ENCODE data around the gene CCDC43.
"Not testable (repeated sequence)": the region's sequence is repeated elsewhere in the genome, so short reads cannot be mapped to it uniquely, and the experiment has no call there.

CCDC43 gene, protein sequence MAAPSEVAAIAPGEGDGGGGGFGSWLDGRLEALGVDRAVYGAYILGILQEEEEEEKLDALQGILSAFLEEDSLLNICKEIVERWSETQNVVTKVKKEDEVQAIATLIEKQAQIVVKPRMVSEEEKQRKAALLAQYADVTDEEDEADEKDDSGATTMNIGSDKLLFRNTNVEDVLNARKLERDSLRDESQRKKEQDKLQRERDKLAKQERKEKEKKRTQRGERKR

DNA sequence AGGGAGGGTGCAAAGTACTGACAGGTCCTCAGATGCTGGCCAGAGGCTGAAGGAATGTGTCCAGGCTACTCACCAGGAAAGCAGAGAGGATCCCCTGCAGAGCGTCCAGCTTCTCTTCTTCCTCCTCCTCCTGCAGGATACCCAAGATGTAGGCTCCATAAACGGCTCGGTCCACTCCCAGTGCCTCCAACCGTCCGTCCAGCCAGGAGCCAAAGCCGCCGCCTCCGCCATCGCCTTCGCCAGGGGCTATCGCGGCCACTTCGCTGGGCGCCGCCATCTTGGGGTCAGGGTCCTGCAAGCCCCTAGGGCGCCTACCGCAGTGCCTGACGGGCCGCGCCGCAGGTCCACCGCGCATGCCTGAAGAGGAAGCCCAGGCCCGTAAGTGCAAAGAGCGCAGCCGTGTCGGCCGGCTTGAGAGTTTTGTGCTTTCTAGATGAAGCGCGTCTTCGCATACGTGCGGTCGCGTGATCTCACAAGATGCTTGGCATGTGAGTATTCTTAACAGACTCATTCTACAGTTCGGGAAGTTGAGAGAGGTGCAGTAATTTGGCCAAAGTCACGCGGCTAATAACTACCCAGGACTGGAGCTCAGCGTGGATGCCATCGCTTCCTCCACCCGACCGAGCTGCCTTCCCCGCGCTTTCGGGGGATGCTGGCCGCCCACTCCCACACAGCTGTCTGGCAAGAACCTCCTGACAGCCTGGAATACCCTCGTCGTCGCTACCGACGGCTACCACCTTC, at the start of gene CCDC43:
CCDC43 (minus strand) TSS at position 300 of the 741 bp plus-strand sequence; CDS start at position 277, 23 bp downstream.
- DNase-seq, result peak; percentile 75 to 88

DNA sequence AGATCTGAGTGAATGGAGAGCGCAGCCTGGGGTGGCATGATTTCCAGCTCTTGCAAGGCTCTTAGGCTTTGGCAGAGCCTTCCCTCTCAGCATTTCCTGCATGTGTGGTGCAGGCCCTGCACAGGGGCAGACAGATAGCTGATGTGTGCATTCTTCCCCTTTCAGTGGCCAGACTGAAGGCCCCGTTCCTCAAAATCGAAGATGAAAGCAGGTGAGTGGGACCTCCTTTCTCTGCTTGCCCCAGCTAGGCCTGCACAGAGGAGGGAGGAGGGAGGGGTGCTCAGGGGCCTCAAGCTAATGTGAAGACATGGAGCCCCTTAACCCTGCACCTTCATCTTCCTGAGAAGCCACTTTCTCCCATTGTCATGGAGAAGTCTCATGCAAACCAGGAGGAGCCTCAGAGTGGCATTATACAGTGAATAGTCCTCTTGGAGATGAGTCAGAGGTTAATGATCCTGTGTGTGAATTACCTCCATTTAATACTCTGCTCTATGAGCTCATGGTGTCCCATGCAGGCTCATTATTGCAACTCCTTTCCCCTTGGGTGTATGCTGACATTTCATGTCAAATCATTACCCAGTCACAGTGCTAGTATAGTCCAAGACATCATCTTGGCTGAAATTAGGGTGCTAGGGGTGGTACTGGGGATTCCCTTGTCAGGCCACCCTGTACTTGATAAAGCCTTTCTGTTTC, 48.8 kb upstream of the CCDC43 start:
- no peak for DNase-seq

DNA sequence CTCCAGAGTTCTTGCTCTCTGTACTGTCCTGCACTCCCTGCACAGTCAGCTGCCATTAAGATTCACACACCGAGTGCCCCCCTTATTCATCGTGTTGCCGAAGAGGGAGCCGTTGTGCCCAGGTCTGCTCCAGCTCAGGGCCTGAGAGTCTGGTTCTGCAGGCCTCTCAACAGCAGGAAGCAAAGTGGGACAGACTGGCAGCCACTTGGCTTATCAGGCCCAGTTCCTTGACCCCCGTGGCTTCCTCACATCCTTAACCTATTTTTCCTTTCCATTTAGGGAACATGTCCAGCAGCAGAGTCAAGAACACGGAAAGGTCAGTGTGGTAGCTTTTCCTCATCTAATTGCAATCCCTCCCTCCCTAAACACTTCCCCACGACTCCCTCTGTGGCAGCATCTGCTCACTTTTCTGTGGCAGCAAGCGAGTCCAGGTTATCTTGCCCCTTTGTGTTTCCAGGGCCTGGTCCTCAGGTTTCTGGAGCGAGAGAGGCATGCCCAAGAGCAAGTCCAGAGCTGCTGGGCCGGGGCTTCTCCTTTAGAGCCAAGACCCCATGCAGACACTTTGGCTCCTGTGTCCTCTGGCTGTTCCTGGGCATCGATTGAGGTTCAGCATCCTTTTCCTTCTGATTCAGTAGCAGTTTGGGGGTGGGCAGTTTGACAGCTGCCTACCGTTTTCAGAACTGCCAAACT, 47.1 kb upstream of the CCDC43 start:
- no peak for DNase-seq

DNA sequence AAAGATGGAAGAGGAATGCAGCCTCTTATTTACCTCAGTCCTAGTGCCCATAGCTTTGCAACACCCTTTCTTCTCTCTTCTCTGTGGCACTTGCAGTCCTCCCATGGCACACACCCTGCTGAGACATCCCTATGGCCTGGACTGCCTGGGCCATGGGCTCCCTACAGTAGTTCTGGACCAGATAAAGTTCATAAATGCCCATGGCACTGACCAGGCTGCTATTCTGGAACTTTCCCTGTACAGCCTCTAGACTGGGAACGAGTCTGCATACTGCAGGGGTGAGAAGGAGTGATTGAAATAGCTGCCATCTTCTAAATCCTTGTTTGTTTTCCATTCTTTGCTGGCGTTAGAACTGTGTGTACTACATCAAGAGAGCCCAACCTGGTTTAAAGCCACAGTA, 44.7 kb upstream of the CCDC43 start:
- no peak for DNase-seq

DNA sequence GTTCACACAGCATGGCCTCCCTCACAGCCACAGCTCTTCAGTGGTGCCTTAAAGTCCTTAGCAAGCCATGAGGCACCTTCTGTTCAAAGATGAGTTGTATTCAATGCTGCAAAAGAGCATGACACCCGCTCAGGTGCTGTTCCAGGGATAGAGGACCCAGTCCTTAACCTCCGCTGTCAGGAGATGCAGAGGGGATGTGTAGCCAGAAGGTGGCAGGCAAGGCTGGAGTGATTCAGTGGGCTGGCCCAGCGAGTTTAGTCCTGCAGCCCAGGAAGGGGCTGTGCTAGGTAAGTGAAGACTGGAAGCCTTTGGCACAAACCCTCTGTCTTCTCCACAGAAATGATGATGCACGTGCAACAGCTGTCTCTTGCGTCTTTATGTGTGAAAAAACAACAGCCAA, 44.2 kb upstream of the CCDC43 start:
- no peak for DNase-seq

DNA sequence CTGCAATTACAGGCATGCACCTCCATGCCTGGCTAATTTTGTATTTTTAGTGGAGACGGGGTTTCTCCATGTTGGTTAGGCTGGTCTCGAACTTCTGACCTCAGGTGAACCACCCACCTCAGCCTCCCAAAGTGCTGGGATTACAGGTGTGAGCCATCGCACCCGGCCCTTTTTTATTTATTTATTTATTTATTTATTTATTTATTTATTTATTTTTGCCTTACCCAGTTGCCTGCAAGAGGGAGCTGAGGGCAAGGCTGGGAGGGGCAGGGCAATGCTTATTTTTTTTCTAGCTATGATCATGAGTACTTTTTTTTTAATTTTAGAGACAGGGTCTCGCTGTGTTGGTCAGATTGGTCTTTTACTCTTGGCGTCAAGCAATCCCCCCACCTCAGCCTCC, 36.5 kb upstream of the CCDC43 start:
- not testable (repeated sequence) for DNase-seq

DNA sequence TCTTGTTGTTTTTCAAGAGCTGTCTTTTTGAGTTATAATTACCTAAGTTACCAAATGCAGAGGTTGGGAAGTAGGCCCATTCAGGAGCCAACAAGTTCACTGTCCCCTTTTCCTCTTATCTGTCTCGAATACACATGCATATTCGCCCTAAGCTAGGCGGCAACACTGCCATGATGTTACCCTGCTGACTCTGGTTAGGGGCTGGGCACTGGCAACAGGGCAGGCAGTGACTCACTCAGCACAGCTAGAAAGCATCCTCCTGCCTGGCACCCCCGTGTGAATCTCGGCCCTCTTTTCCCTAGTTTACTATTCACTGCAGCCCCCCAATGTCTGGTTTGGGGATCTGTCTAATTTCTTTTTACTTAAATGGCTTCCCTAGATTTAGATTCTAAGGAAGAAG, 32.7 kb upstream of the CCDC43 start:
- DNase-seq, result no peak

DNA sequence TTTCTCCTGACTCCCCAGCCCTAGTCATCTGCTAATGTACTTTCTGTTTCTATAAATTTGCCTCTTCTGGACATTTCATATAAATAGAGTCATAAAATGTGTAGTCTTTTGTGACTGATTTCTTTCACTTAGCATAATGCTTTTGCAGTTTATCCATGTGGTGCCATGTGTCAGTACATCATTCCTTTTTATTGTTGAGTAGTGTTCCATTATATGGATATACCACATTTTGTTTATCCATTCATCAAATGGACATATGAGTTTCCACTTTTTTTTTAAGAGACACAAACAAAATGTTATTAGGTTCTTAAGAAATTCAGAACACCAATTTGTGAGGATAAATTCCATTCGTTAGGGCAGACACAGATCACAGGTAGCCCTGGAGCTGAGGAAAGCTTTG, 29.9 kb upstream of the CCDC43 start:
- no peak for DNase-seq

DNA sequence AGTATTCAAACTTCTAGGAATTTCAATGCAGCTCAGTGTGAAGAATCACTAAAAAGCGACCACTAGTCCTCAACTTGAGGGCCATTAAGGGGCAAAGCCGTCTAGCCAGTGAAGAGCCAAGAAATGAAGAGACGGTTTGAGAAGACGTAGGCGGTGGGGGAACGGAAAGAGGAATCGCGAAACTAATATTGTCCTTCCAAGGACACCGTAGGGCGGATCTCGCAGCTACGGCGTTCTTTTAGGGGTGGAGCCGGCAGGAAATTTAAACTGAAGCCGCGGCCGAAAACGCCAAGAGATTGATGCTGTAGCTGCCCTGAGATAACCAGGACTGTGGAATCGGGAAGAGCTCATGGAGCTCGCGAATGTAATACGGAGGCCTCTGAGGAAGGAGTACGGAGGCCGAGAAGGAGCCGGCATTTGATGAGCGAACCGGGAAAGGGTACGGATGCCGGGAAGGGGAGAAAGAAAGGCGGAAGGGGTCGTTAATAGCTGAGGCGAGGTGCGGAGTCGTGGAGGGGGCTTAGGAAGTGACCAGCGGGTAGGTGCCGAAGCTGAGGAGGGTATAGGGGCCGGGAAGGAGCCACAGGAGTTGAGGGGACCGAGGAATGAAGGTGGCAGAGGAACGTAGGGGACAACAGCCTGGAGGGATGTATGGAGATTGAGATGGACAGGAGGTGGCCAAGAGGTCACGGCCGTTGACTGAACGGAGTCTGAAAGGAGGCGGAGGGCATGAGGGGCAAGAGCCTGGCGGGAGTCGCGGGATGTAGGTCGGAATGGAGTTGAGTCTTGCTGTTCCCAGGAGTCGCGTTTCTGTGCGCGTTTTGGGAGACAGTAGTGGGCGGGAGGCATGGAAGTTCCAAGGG, 19.1 kb upstream of the CCDC43 start, which contains the start of gene DBF4B:
DBF4B (plus strand) TSS at position 265 of the 863 bp plus-strand sequence; CDS start at position 421, 156 bp downstream.
- peak; percentile 48 to 90 for DNase-seq

DNA sequence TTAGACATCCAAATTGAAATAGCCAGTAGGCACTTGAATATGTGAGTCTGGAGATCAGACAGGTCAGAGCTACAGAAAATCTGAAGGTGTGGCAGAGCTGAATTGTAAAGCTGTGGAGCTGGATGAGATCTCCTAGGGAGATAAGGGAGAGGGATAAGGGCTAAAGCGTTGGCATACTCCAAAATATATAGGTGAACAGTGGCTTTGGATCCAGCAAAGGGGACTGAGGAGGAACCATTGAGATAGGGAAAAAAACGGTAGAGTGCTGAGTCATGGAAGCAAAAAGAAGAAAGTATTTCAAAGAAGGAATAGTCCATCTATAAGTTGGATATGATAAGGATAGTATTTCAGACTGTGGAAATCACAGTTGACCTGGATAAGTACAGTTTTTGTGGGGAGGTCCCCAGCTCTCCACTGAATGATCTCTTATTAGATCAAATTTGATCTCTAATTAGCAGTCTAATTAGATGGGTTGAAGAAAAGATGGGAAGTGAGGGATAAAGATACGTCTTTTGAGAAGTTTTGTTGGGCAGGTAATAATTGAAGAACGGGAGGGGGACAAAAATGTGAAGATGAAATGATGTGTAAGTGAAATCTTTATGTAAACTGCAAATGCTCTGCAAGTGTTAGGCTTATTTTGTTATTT, 18.3 kb upstream of the CCDC43 start:
- DNase-seq, result no peak

DNA sequence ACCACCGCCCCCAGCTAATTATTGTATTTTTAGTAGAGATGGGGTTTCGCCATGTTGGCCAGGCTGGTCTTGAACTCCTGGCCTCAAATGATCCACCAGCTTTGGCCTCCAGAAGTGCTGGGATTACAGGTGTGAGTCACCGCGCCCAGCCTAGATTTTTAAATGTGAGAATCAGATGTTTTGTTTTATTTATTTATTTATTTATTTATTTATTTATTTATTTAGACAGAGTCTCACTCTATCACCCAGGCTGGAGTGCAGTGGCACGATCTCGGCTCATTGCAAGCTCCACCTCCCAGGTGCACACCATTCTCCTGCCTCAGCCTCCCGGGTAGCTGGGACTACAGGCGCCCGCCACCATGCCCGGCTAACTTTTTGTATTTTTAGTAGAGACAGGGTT, 10.7 kb upstream of the CCDC43 start:
- DNase-seq, result not testable (repeated sequence)

DNA sequence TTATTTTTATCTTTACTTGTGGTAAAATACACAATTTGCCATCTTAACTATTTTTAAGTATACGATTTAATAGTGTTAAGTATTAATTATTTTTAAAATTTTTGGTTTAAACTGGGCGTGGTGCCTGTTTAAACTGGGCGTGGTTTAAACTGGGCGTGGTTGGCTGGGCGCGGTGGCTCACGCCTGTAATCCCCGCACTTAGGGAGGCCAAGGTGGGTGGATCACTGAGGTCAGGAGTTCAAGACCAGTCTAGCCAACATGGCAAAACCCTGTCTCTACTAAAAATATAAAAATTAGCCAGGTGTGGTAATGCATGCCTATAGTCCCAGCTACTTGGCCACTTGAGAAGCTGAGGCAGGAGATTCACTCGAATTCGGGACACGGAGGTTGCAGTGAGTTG, 4.0 kb upstream of the CCDC43 start:
- no peak for DNase-seq

DNA sequence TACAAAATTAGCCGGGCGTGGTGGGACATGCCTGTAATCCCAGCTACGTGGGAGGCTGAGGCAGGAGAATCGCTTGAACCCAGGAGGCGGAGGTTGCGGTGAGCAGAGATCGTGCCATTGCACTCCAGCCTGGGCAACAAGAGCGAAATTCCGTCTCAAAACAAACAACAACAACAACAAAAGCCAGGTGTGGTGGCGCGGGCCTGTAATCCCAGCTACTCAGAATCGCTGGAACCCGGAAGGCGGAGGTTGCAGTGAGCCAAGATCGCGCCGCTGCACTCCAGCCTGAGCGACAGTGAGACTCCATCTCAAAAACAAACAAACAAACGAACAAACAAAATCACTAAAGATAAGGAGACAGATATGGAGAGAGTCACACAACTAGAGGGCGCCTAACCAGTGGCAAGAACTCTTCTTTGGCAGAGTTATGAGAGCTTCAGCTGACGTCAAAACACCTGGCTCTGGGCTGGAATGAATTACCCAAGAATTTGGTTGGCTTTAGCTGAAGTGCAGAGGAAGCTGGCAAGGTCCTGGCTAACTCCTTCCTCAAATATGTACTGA, 1.2 kb upstream of the CCDC43 start:
- DNase-seq, result not testable (repeated sequence)

DNA sequence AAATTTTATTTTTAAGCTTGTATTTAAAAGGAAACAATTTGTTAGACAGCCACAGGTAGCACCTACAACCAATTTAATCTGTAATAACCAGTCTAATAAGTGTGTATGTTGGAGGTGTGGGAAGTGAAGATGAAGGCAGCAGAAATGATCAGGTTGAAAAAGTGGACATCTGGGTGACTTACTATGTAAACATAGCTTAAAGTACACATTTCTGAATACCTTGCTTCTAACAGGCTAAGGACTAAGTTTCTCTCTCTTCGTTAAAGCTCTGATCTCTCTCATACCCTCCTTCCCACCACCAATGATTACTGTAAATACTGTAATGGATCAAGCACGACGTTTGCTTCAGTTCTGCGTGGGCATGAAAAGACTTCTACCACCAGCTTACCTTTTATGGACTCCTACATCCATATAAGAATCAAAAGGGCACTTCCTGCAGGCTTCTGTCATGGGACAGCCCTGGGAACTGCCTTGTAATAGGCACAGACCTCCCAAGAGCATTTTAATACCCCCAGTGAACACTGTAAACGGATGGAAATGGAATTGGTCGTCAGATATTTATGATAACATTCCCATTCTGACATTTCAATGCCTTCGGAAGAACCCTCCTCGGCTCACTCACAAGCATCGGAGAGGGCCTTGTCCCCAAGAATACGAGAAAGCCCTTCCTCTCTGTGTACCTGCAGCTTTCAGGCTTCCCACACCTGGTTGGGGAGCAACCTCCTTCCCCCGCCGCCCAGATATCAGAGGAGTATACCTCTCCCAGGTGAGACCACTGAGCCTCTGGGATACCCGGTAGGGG, 700 bp downstream of the CCDC43 start:
- DNase-seq, result no peak

DNA sequence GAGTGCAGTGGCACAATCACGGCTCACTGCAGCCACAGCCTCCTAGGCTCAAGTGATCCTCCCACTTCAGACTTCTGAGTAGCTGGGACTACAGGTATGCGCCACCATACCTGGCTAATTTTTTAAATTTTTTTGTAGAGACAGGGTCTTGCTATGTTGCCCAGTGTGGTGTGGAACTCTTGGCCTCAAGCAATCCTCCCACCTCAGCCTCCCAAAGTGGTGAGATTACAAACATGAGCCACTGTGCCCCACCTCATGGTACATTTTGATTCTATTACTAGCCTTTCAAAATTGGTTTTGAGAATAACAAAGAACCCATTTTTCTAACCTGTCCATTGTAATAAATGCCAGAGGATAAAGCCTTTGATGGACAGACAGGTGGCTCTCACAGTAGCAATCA, 1.4 kb downstream of the CCDC43 start:
- no peak for DNase-seq

DNA sequence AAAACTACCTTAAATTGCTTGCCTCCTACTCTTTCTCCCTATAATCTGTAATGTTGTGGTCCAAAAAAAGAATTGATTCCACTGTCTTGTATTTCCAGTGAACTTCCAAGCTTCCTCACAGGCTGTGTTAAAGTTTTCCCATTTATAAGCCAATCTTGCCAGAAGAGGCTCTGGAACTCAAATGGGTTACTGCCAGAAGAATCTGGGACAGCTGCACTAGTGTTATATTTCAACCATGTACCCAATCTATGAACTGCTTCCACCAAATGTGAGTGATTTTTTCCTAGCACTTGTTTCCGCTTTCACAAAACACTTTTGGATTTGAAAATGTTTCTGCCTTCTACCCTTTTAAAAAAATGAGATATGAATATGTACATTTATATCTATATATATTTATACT, 1.8 kb downstream of the CCDC43 start:
- no peak for DNase-seq

DNA sequence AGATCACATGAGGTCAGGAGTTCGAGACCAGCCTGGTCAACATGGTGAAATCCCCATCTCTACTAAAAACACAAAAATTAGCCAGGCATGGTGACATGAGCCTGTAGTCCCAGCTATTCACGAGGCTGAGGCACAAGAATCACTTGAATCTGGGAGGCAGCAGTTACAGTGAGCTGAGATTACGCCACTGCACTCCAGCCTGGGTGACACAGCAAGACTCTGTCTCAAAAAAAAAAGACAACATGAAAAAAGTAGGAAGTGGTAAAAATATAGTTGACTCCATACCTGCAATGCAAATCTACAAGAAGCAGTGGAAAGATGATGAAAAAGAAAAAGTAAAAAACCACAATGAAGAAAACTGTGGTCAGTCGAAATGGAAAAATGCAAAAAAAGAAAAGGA, 6.3 kb downstream of the CCDC43 start:
- DNase-seq, result not testable (repeated sequence)

DNA sequence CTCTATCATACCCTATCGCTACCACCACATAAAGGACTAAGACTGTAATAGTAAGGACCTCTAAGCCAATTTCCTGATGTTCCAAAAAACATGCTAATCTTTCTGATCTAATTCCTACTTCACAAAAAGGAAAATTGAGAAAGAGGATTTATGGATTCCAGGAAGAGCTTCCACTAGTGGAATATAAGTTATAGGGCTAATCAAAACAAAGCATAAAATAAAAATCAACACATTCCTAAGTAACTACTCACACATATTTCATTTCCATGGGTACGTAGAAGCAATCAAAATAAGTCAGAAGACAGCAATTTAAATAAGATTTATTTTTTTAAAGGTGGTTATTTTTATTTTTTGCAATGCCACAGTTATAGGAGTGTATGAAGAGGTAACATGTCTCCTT, 12.4 kb downstream of the CCDC43 start:
- no peak for DNase-seq

DNA sequence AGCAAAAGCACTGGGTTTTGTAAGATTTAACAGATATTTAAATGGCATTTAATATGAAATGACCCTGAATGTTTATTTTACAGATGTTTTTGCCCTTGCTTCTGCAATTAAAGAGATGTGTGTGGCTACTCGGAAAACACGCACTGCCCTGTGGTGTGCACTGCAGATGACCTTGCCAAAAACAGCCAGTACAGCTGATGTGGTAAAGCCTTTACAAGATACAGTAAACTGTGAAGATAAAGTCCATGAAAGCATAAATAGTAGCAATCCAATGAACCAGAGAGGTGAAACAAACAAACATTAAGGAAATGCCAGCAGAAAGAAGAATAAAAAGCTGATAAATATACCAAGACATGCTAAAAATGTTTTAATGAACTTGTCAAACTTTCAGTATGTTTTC, 15.7 kb downstream of the CCDC43 start:
- DNase-seq, result no peak

DNA sequence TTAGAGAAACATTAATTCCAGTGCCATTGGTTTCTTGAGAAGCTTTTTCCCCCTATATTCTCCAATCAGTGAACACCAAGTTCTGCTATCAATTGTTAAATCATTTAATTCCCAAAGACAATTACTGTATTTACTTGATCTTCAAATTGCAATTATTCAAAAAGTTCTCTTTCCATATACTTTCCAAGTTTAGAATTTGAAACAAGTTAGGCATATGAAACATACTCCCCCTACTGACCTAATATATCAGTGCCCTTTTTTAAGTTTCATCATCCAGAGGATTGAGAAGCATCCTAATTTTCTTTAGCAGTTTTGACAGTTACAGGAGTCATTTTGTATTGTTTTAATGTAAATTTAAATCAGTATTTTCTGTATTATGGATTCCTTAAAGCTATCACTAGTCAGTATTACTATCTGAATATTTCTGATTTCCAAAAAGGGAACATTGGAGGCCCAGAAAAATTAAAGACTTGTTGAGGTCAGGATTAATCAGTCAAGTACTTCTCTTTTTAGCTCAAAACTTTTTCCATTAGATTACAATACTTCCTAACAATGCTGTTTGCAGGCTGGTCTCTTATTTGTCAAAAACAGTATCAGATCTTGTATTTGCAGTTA, 17.0 kb downstream of the CCDC43 start:
- peak in 1 of 2 donors; percentile 15 for DNase-seq

Measured in bone marrow (tissue), 2 donors.